Trophoblast cell (in vitro differentiated cells and primary cell): Measurements from ENCODE around the gene NFATC1.

ENCODE experiments used
- DNase-seq, 2 donors: peaks; one replicate each; pipeline ENCODE4 v3.0.0-alpha.2; 2016
- H2AFZ ChIP-seq: 2 replicates; pipeline ENCODE4 v1.6.1; 2013; ENCODE audit warnings: low read length, moderate library complexity, mild to moderate bottlenecking; ENCODE audit not compliant: insufficient read depth, poor library complexity
- H2AK5ac ChIP-seq: 2 replicates; pipeline ENCODE4 v1.6.1; 2013; ENCODE audit warnings: mild to moderate bottlenecking, low read length
- H2BK120ac ChIP-seq: 2 replicates; pipeline ENCODE4 v1.6.1; 2013; ENCODE audit warnings: low read length, mild to moderate bottlenecking, moderate library complexity; ENCODE audit not compliant: insufficient read depth, poor library complexity
- H2BK12ac ChIP-seq: 2 replicates; pipeline ENCODE4 v1.6.1; 2013; ENCODE audit warnings: mild to moderate bottlenecking, low read length, moderate library complexity
- H2BK5ac ChIP-seq: 2 replicates; pipeline ENCODE4 v1.6.1; 2013; ENCODE audit warnings: low read length, low read depth, moderate library complexity, mild to moderate bottlenecking; ENCODE audit not compliant: poor library complexity
- H3K14ac ChIP-seq: 2 replicates; pipeline ENCODE4 v1.6.1; 2013; ENCODE audit warnings: mild to moderate bottlenecking, low read length
- H3K18ac ChIP-seq: 2 replicates; pipeline ENCODE4 v1.6.1; 2013; ENCODE audit warnings: mild to moderate bottlenecking, low read length
- H3K23ac ChIP-seq: 2 replicates; pipeline ENCODE4 v1.6.1; 2013; ENCODE audit warnings: low read length
- H3K27ac ChIP-seq: 2 replicates; pipeline ENCODE4 v1.5.1; 2013; ENCODE audit warnings: low read depth, mild to moderate bottlenecking, inconsistent platforms, low read length, moderate library complexity
- H3K27me3 ChIP-seq: 2 replicates; pipeline ENCODE4 v1.6.1; 2013; ENCODE audit warnings: inconsistent platforms, mild to moderate bottlenecking, low read length, moderate library complexity; ENCODE audit not compliant: insufficient read depth
- H3K36me3 ChIP-seq, 2 experiments: 1 replicate in 1 of 2; 2 replicates in 1 of 2; pipeline ENCODE4 v1.6.1; 2013; ENCODE audit warnings: low read length in 2 of 2, mild to moderate bottlenecking in 2 of 2, moderate library complexity in 1 of 2; ENCODE audit not compliant: insufficient read depth in 2 of 2, control insufficient read depth in 1 of 2
- H3K4ac ChIP-seq: 2 replicates; pipeline ENCODE4 v1.6.1; 2013; ENCODE audit warnings: low read depth, mild to moderate bottlenecking, low read length, moderate library complexity
- H3K4me1 ChIP-seq, 2 experiments: 1 replicate in 1 of 2; 2 replicates in 1 of 2; pipeline ENCODE4 v1.6.1; 2013; ENCODE audit warnings: low read length in 2 of 2, mild to moderate bottlenecking in 2 of 2, moderate library complexity in 1 of 2; ENCODE audit not compliant: insufficient read depth in 2 of 2, control insufficient read depth in 1 of 2
- H3K4me2 ChIP-seq: 2 replicates; pipeline ENCODE4 v1.6.1; 2013; ENCODE audit warnings: inconsistent platforms, mild to moderate bottlenecking, low read length, moderate library complexity
- H3K4me3 ChIP-seq: 2 replicates; pipeline ENCODE4 v1.5.1; 2013; ENCODE audit warnings: mild to moderate bottlenecking, low read depth, low read length, inconsistent platforms
- H3K79me1 ChIP-seq: one replicate; pipeline ENCODE4 v1.6.1; 2013; ENCODE audit warnings: low read length
- H3K79me2 ChIP-seq: 2 replicates; pipeline ENCODE4 v1.6.1; 2013; ENCODE audit warnings: low read length, mild to moderate bottlenecking; ENCODE audit not compliant: control insufficient read depth, insufficient read depth, poor library complexity
- H3K9ac ChIP-seq: 2 replicates; pipeline ENCODE4 v1.6.1; 2013; ENCODE audit warnings: mild to moderate bottlenecking, low read length
- H3K9me3 ChIP-seq: 2 replicates; pipeline ENCODE4 v1.6.1; 2013; ENCODE audit warnings: low read depth, mild to moderate bottlenecking, control low read depth, inconsistent platforms, low read length; ENCODE audit not compliant: insufficient read depth
- H4K12ac ChIP-seq: 2 replicates; pipeline ENCODE4 v1.6.1; 2013; ENCODE audit warnings: low read depth, mild to moderate bottlenecking, low read length, moderate library complexity
- H4K8ac ChIP-seq: 2 replicates; pipeline ENCODE4 v1.6.1; 2013; ENCODE audit warnings: low read depth, mild to moderate bottlenecking, low read length, moderate library complexity
- H4K91ac ChIP-seq: one replicate; pipeline ENCODE4 v1.6.1; 2013; ENCODE audit warnings: low read depth, mild to moderate bottlenecking, low read length, moderate library complexity
- WGBS: extraction: QIAGEN DNeasy Blood & Tissue Kit; methylation state at CpG from one replicate; pipeline ENCODE4 v1.1.7; 2013; ENCODE audit warnings: missing lambda C conversion rate; ENCODE audit not compliant: insufficient read length, insufficient coverage; ENCODE audit errors: extremely low coverage; 5-methylcytosine and 5-hydroxymethylcytosine counted together

The NFATC1 gene

GRCh38 chr18:79507546-79508480 is 112.1 kb downstream of the NFATC1 start:
- Histone ChIP-seq H4K8ac (no peak overlapping the region), H2BK5ac (no peak overlapping the region), H2AFZ (peak overlapping the region; percentile 4), H3K36me3 (no peaks in the 10 kb centered on the region), H3K4me3 (no peak overlapping the region), H3K18ac (no peak overlapping the region), H3K23ac (no peak overlapping the region), H3K27me3 (no peaks in the 10 kb centered on the region), H2AK5ac (no peak overlapping the region), H3K4me1 (peaks cover 9 to 12% of the 10 kb centered on the region in 2 experiments), H3K9ac (no peak overlapping the region), H4K12ac (peak overlapping the region; percentile 3), H2BK120ac (no peak overlapping the region), H3K9me3 (peaks cover 11% of the 10 kb centered on the region), H3K27ac (no peak overlapping the region), H3K4ac (no peak overlapping the region), H3K14ac (no peak overlapping the region), H3K4me2 (peak overlapping the region; percentile 50), H3K79me2 (no peaks in the 10 kb centered on the region), H2BK12ac (no peak overlapping the region), H3K79me1 (peaks cover 4% of the 10 kb centered on the region), H4K91ac (peak overlapping the region; percentile 42)
- no CpG with 5 or more reads among the region's 46 CpGs for WGBS
- no peak for DNase-seq

DNA sequence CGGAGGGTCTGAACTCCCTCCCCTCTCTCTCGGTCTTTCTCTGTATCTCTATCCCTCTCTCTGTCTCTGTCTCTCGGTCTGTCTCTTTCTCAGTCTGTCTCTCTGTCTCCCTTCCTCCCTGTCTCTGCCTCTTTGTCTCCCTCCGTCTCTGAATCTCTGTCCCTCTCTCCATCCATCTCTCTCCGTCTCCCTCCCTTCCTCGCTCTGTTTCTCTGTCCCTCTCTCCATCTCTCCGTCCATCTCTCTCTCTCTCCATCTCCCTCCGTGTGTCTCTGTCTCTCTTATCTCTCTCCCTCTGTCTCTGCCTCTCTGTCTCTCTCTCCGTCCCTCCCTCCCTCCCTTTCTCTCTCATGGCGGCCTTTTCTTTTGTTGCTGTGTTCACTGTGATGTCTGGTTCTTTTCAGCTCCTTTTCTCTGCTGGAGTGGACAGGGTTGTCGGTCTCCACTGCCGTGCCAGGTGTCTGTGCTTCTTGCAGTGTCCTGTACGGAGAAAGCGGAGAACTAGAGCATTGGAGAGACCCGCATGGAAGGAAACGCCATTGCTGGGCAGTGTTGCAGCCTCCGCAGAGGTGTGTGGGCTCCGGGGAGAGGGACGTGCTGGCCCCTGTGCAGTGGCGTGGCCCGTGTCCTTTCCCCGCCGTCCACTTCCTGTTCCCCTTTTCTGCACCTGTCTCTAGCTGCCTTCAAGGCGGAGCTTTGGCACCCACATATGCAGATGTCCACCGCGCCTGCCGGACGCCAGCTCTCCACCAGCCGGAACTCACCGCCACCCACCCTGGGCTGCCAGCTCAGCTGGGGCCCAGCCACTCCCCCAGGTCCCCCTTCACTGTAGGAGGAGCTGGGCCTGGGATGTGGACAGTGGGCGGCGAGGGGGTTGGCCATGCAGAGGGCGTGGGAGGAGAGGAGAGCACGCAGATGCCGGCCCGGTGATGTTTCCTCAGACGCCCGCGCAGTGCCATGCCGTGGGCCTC is 113.1 kb downstream of the NFATC1 start:
- Histone ChIP-seq H2BK12ac (no peak overlapping the region), H3K27ac (no peak overlapping the region), H2AFZ (no peak overlapping the region), H3K18ac (no peak overlapping the region), H3K4me1 (peaks cover 9 to 10% of the 10 kb centered on the region in 2 experiments), H3K79me2 (no peaks in the 10 kb centered on the region), H3K23ac (no peak overlapping the region), H4K8ac (no peak overlapping the region), H3K9me3 (peaks cover 11% of the 10 kb centered on the region), H3K79me1 (peaks cover 4% of the 10 kb centered on the region), H3K4me3 (no peak overlapping the region), H2AK5ac (no peak overlapping the region), H3K36me3 (no peaks in the 10 kb centered on the region), H4K12ac (no peak overlapping the region), H4K91ac (no peak overlapping the region), H3K4me2 (no peak overlapping the region), H2BK120ac (no peak overlapping the region), H2BK5ac (no peak overlapping the region), H3K27me3 (no peaks in the 10 kb centered on the region), H3K4ac (no peak overlapping the region), H3K14ac (no peak overlapping the region), H3K9ac (no peak overlapping the region)
- DNase-seq: no peak
- WGBS: 100% methylated on average over 4 of the region's 40 CpGs

- Histone ChIP-seq H3K9ac (no peak overlapping the region), H3K79me2 (no peaks in the 10 kb centered on the region), H3K18ac (no peak overlapping the region), H2BK120ac (no peak overlapping the region), H2BK5ac (no peak overlapping the region), H3K4me3 (no peak overlapping the region), H3K27ac (no peak overlapping the region), H2AK5ac (no peak overlapping the region), H3K27me3 (no peaks in the 10 kb centered on the region), H3K4me2 (no peak overlapping the region), H3K9me3 (peaks cover 11% of the 10 kb centered on the region), H3K4ac (no peak overlapping the region), H4K12ac (no peak overlapping the region), H4K8ac (no peak overlapping the region), H3K23ac (no peak overlapping the region), H3K79me1 (peaks cover 4% of the 10 kb centered on the region), H3K14ac (no peak overlapping the region), H3K36me3 (no peaks in the 10 kb centered on the region), H4K91ac (no peak overlapping the region), H3K4me1 (peaks cover 9 to 10% of the 10 kb centered on the region in 2 experiments), H2AFZ (no peak overlapping the region), H2BK12ac (no peak overlapping the region)
- no peak for DNase-seq
- WGBS: no CpG with 5 or more reads among the region's 8 CpGs
Measured at GRCh38 chr18:79509536-79509930, 113.8 kb downstream of the NFATC1 start.

GRCh38 chr18:79510046-79510685 is 114.4 kb downstream of the NFATC1 start:
- H2BK12ac ChIP-seq: no peak overlapping the region
- H2BK5ac ChIP-seq: no peak overlapping the region
- no peak overlapping the region for H3K4ac ChIP-seq
- no peak overlapping the region for H2BK120ac ChIP-seq
- no CpG with 5 or more reads among the region's 20 CpGs for WGBS
- H3K23ac ChIP-seq: no peak overlapping the region
- H3K36me3 ChIP-seq: no peaks in the 10 kb centered on the region
- H3K9ac ChIP-seq: no peak overlapping the region
- H3K4me2 ChIP-seq: no peak overlapping the region
- peaks cover 9 to 10% of the 10 kb centered on the region in 2 experiments for H3K4me1 ChIP-seq
- H3K4me3 ChIP-seq: no peak overlapping the region
- DNase-seq: no peak
- H3K79me1 ChIP-seq: peaks cover 4% of the 10 kb centered on the region
- H3K79me2 ChIP-seq: no peaks in the 10 kb centered on the region
- H4K8ac ChIP-seq: no peak overlapping the region
- H3K18ac ChIP-seq: no peak overlapping the region
- peaks cover 11% of the 10 kb centered on the region for H3K9me3 ChIP-seq
- H2AK5ac ChIP-seq: no peak overlapping the region
- H2AFZ ChIP-seq: no peak overlapping the region
- H4K91ac ChIP-seq: no peak overlapping the region
- H3K14ac ChIP-seq: no peak overlapping the region
- no peak overlapping the region for H4K12ac ChIP-seq
- H3K27ac ChIP-seq: no peak overlapping the region
- H3K27me3 ChIP-seq: no peaks in the 10 kb centered on the region
